Osteoblast (primary cell): ENCODE measurements around the gene RARG. TPM values are rescaled to one million over a fixed set of nuclear protein-coding genes. Genes with fewer than 3 reads are reported as not detected.
A peak's percentile ranks its signal among the peaks of the same experiment; 100 is the strongest.

Source experiments
- DNase-seq: peaks from one replicate; pipeline ENCODE4 v3.0.0; 2011; ENCODE audit warnings: low spot score, mixed read lengths; ENCODE audit not compliant: insufficient read length; ENCODE audit errors: missing footprints
- H2AFZ ChIP-seq: 2 replicates; pipeline ENCODE4 v1.6.0; 2011; ENCODE audit warnings: mild to moderate bottlenecking, low read length
- H3K27ac ChIP-seq: 2 replicates; pipeline ENCODE4 v1.5.1; 2011; ENCODE audit warnings: mild to moderate bottlenecking, low read depth, low read length, moderate library complexity
- H3K27me3 ChIP-seq: 2 replicates; pipeline ENCODE4 v1.6.0; 2012; ENCODE audit warnings: mild to moderate bottlenecking, control low read depth, inconsistent platforms, low read length, moderate library complexity; ENCODE audit not compliant: insufficient read depth
- H3K36me3 ChIP-seq: 2 replicates; pipeline ENCODE4 v1.5.1; 2011; ENCODE audit warnings: mild to moderate bottlenecking, low read length, control low read depth, moderate library complexity; ENCODE audit not compliant: insufficient read depth
- H3K4me1 ChIP-seq: 2 replicates; pipeline ENCODE4 v1.5.1; 2011; ENCODE audit warnings: mild to moderate bottlenecking, low read length, control low read depth, moderate library complexity; ENCODE audit not compliant: insufficient read depth
- H3K4me2 ChIP-seq: 2 replicates; pipeline ENCODE4 v1.6.0; 2011; ENCODE audit warnings: mild to moderate bottlenecking, low read length; ENCODE audit not compliant: insufficient read depth
- H3K4me3 ChIP-seq: fragments of 200-600 bp; sonication (generic); 3 replicates; pipeline ENCODE4 v1.5.1; 2012; ENCODE audit warnings: mild to moderate bottlenecking, low read length, inconsistent platforms; ENCODE audit not compliant: insufficient read depth
- H3K79me2 ChIP-seq: 2 replicates; pipeline ENCODE4 v1.6.0; 2012; ENCODE audit warnings: mild to moderate bottlenecking, low read length, control low read depth, inconsistent platforms; ENCODE audit not compliant: insufficient read depth
- H3K9me3 ChIP-seq: 2 replicates; pipeline ENCODE4 v1.5.1; 2011; ENCODE audit warnings: low read depth, low read length, control low read depth
- H4K20me1 ChIP-seq: 2 replicates; pipeline ENCODE4 v1.6.0; 2012; ENCODE audit warnings: mild to moderate bottlenecking, low read length, control low read depth; ENCODE audit not compliant: insufficient read depth
- total RNA-seq: library from RNA; depleted of rRNA; stranded (reverse); fragments of >200 nt; gene quantifications from 2 replicates; pipeline ENCODE4 v1.2.3, GENCODE V29; 2012
- TF ChIP-seq, protein P1 (sequence below): IDR thresholded peaks from 2 replicates; pipeline ENCODE4 v1.5.1; 2011; ENCODE audit warnings: mild to moderate bottlenecking, low read depth, low read length, moderate library complexity; ENCODE audit errors: extremely low read depth

RARG gene
- total RNA-seq, 1 donor, result 49.9 TPM

- peaks cover 35% of the 10 kb centered on the region for H3K27me3 ChIP-seq
- no peak overlapping the region for H3K4me3 ChIP-seq
- H3K4me2 ChIP-seq, result no peak overlapping the region
- no peaks in the 10 kb centered on the region for H3K4me1 ChIP-seq
- H3K36me3 ChIP-seq, result no peaks in the 10 kb centered on the region
- no peaks in the 10 kb centered on the region for H4K20me1 ChIP-seq
- DNase-seq, result peak; percentile 70
- no peak overlapping the region for H2AFZ ChIP-seq
- no peaks in the 10 kb centered on the region for H3K9me3 ChIP-seq
- no peak overlapping the region for H3K27ac ChIP-seq
- H3K79me2 ChIP-seq, result no peaks in the 10 kb centered on the region
- TF ChIP-seq, protein P1, sequence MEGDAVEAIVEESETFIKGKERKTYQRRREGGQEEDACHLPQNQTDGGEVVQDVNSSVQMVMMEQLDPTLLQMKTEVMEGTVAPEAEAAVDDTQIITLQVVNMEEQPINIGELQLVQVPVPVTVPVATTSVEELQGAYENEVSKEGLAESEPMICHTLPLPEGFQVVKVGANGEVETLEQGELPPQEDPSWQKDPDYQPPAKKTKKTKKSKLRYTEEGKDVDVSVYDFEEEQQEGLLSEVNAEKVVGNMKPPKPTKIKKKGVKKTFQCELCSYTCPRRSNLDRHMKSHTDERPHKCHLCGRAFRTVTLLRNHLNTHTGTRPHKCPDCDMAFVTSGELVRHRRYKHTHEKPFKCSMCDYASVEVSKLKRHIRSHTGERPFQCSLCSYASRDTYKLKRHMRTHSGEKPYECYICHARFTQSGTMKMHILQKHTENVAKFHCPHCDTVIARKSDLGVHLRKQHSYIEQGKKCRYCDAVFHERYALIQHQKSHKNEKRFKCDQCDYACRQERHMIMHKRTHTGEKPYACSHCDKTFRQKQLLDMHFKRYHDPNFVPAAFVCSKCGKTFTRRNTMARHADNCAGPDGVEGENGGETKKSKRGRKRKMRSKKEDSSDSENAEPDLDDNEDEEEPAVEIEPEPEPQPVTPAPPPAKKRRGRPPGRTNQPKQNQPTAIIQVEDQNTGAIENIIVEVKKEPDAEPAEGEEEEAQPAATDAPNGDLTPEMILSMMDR, result no peak
These were observed 7.7 kb upstream of the RARG start for GRCh38 chr12:53239643-53240258.

DNA sequence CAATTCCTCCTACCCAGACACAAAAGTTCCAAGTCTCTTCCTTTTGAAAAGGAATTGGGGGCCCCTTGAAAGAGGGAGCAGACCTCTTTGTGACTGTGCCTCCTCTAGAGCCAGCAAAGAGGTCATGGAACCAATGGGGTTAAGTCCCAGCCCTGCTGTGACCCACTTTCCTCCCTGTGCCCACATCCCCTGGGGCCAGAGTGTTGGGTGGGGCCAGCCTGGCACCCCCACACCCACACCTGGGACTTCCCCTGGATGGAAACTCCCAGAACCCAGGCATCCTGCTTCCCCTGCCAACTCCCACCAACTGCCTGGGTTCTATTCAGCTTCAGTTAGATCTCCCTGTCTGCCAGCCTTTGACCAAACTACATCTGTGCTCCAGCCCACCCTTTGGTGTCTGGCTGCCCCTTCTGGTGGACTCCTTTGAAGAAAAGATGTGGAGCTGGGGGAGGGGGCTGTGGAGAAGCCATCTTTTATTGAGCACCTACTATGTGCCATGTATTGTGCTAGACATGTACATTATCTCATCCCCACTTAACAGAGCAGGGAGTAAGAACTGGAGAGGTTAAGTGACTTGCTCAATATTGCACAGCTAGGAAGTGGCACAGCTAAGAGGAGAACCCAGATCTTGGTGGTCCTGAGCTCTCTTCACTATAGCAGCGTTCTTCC, 4.6 kb upstream of the RARG start:
- H4K20me1 ChIP-seq, result no peaks in the 10 kb centered on the region
- no peaks in the 10 kb centered on the region for H3K79me2 ChIP-seq
- H3K4me2 ChIP-seq, result no peak overlapping the region
- TF ChIP-seq, protein P1, result no peak
- no peak for DNase-seq
- H3K9me3 ChIP-seq, result no peaks in the 10 kb centered on the region
- H3K27me3 ChIP-seq, result peaks cover 19% of the 10 kb centered on the region
- no peak overlapping the region for H2AFZ ChIP-seq
- no peak overlapping the region for H3K4me3 ChIP-seq
- H3K4me1 ChIP-seq, result peaks cover 21% of the 10 kb centered on the region
- no peak overlapping the region for H3K27ac ChIP-seq
- no peaks in the 10 kb centered on the region for H3K36me3 ChIP-seq

DNA sequence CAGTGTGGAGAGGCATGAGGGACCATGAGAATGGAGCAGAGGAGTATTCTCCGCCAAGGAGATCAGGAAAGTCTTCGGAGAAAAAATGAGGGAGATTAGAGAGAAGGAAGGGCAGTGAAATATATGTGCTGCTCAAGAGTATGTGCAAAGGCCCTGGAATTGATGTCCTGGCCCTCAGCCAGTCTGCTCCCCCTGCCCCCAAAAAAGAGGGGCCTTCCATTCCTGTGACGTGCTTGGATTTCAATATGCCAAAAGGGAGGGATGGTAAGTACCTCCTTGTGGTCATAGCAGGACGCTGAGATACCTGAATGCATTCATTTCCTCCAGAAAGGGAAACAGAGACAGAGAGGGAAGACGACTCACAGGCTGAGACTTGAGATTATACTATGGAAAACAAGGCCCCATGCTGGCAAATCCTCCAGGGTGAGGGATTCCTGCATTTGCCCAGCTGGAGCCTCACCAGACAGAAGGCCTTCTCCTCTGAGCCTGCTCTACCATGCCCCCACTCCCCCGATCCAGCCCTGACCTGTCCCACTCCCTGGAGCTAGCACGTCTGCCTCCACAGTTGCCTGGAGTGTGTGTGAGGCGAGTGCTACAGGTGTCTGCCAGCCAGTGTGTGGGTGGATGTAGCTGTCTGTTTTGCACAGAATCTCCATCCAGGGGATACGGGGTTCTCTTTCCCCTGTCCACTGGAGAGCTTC, 3.9 kb upstream of the RARG start:
- peaks cover 27% of the 10 kb centered on the region for H3K4me1 ChIP-seq
- no peak overlapping the region for H3K4me3 ChIP-seq
- H3K27me3 ChIP-seq, result peaks cover 16% of the 10 kb centered on the region
- no peaks in the 10 kb centered on the region for H3K9me3 ChIP-seq
- TF ChIP-seq, protein P1, result no peak
- H3K4me2 ChIP-seq, result no peak overlapping the region
- no peak overlapping the region for H2AFZ ChIP-seq
- no peaks in the 10 kb centered on the region for H4K20me1 ChIP-seq
- H3K27ac ChIP-seq, result no peak overlapping the region
- peak; percentile 50 for DNase-seq
- peaks cover 6% of the 10 kb centered on the region for H3K79me2 ChIP-seq
- no peaks in the 10 kb centered on the region for H3K36me3 ChIP-seq

DNA sequence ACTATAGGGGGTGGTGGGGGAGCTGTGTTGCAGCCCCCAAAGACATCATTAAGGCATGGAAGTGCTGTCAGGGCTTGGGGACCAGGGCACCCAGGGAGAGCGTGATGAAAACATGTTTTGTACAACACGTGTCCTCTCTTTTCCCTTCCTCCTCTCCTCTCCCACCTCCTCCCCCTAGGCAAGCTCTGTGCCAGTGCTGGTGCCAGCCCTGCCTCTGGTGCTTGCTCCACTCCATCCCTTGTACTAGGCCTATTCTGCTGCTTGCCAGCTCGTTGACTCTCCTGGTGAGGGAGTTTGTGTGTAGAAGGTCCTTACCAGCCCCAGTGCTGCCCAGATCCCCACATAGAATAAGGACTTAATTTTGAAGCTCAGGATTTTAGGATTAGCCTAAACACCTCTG, 3.2 kb upstream of the RARG start:
- TF ChIP-seq, protein P1, result no peak
- peak; percentile 46 for DNase-seq
- no peak overlapping the region for H2AFZ ChIP-seq
- no peaks in the 10 kb centered on the region for H3K9me3 ChIP-seq
- peaks cover 7% of the 10 kb centered on the region for H3K79me2 ChIP-seq
- H3K4me2 ChIP-seq, result no peak overlapping the region
- H3K27ac ChIP-seq, result no peak overlapping the region
- H4K20me1 ChIP-seq, result no peaks in the 10 kb centered on the region
- peaks cover 29% of the 10 kb centered on the region for H3K4me1 ChIP-seq
- no peaks in the 10 kb centered on the region for H3K36me3 ChIP-seq
- no peak overlapping the region for H3K4me3 ChIP-seq
- peaks cover 15% of the 10 kb centered on the region for H3K27me3 ChIP-seq
